HepG2 (cell line): ENCODE results near the gene STC2. TPM values are rescaled to one million over a fixed set of nuclear protein-coding genes. Genes with fewer than 3 reads are reported as not detected.
A peak's percentile ranks its signal among the peaks of the same experiment; 100 is the strongest.

Experiments used
- HNRNPUL1 ChIP-seq: fragments of 200-400 bp; formaldehyde crosslinking; IDR thresholded peaks from 2 replicates; pipeline ENCODE4 v1.6.1; 2017; ENCODE audit warnings: low read depth, mild to moderate bottlenecking, low read length, moderate library complexity
- IRX3 ChIP-seq: sonication (generic); formaldehyde crosslinking; IDR thresholded peaks from 2 replicates; pipeline ENCODE4 v1.8.1; 2023; ENCODE audit warnings: mild to moderate bottlenecking, low read depth, missing genetic modification reagents, borderline replicate concordance
- KLF15 ChIP-seq: sonication (generic); formaldehyde crosslinking; IDR thresholded peaks from 2 replicates; pipeline ENCODE4 v1.8.1; 2023; ENCODE audit warnings: borderline replicate concordance, mild to moderate bottlenecking, inconsistent platforms, missing genetic modification reagents, mixed read lengths
- KLF9 ChIP-seq: IDR thresholded peaks from 2 replicates; pipeline ENCODE4 v1.6.1; 2016; ENCODE audit warnings: low read depth
- NCOA2 ChIP-seq: sonication (generic); formaldehyde crosslinking; IDR thresholded peaks from 2 replicates; pipeline ENCODE4 v1.8.0; 2022; ENCODE audit warnings: inconsistent platforms
- ONECUT2 ChIP-seq: sonication (generic); formaldehyde crosslinking; IDR thresholded peaks from 2 replicates; pipeline ENCODE4 v1.4.0; 2020; ENCODE audit warnings: missing genetic modification reagents
- SRY ChIP-seq: sonication (generic); formaldehyde crosslinking; IDR thresholded peaks from 2 replicates; pipeline ENCODE4 v1.8.0; 2022; ENCODE audit warnings: mild to moderate bottlenecking, missing genetic modification reagents
- THRA ChIP-seq: sonication (generic); formaldehyde crosslinking; IDR thresholded peaks from 2 replicates; pipeline ENCODE4 v1.4.0; 2020; ENCODE audit warnings: missing genetic modification reagents, borderline replicate concordance
- TMF1 ChIP-seq: sonication (generic); formaldehyde crosslinking; IDR thresholded peaks from 2 replicates; pipeline ENCODE4 v1.8.1; 2022; ENCODE audit warnings: low read depth, missing genetic modification reagents
- ZBTB3 ChIP-seq: sonication (generic); formaldehyde crosslinking; IDR thresholded peaks from 2 replicates; pipeline ENCODE4 v1.4.0; 2020; ENCODE audit warnings: low read depth, mild to moderate bottlenecking, moderate library complexity, missing genetic modification reagents, borderline replicate concordance
- ZKSCAN1 ChIP-seq: fragments of 150-350 bp; IDR thresholded peaks from 2 replicates; pipeline ENCODE4 v1.6.1; 2014; ENCODE audit warnings: low read length
- ZNF256 ChIP-seq: sonication (generic); formaldehyde crosslinking; conservative IDR thresholded peaks from 2 replicates; pipeline ENCODE4 v1.4.0; 2020; ENCODE audit warnings: missing genetic modification reagents
- ZNF547 ChIP-seq: sonication (generic); formaldehyde crosslinking; IDR thresholded peaks from 2 replicates; pipeline ENCODE4 v1.5.1; 2020; ENCODE audit warnings: mild to moderate bottlenecking, missing genetic modification reagents
- ZNF703 ChIP-seq: sonication (generic); formaldehyde crosslinking; IDR thresholded peaks from 2 replicates; pipeline ENCODE4 v1.5.1; 2020; ENCODE audit warnings: missing genetic modification reagents, mild to moderate bottlenecking, moderate library complexity, borderline replicate concordance
- ZNF746 ChIP-seq: sonication (generic); formaldehyde crosslinking; IDR thresholded peaks from 2 replicates; pipeline ENCODE4 v1.8.0; 2022; ENCODE audit warnings: mild to moderate bottlenecking, missing genetic modification reagents
- polyA plus RNA-seq, 8 experiments: library from polyadenylated mRNA; depleted of rRNA in 3 of 8; stranded (reverse) in 7 of 8; unstranded in 1 of 8; fragments of >200 nt; fragmentation: Illumina TruSeq in 4 of 8; extraction: Trizol in 4 of 8; gene quantifications; 2 replicates each; pipeline versions ENCODE4 v1.2.1 to v1.2.3, GENCODE V29; 2011 to 2016; ENCODE audit warnings: low read depth in 4 of 8, missing spikeins in 1 of 8, mixed read lengths in 1 of 8; ENCODE audit not compliant: insufficient read depth in 1 of 8
- total RNA-seq, 5 experiments: library from RNA; depleted of rRNA; stranded (reverse); fragments of >200 nt; fragmentation: Illumina TruSeq; extraction: Trizol; gene quantifications; 2 replicates each; pipeline ENCODE4 v1.2.3, GENCODE V29; 2016; ENCODE audit warnings: low read depth in 1 of 5
- TF ChIP-seq, protein P1 (sequence below): sonication (generic); formaldehyde crosslinking; IDR thresholded peaks from 2 replicates; pipeline ENCODE4 v1.9.0; 2022; ENCODE audit warnings: low read depth, missing genetic modification reagents
- TF ChIP-seq, protein P2 (sequence below): sonication (generic); formaldehyde crosslinking; IDR thresholded peaks from 2 replicates; pipeline ENCODE4 v1.9.0; 2021; ENCODE audit warnings: missing genetic modification reagents, borderline replicate concordance
- TF ChIP-seq, protein P3 (sequence below): sonication (generic); formaldehyde crosslinking; IDR thresholded peaks from 2 replicates; pipeline ENCODE4 v1.4.0; 2020; ENCODE audit warnings: missing genetic modification reagents

STC2 gene
- total and polyA plus RNA-seq, 2 of the 13 experiments (the other 11 are each of a cell fraction or from before 2014, with no cell fraction given), result 27.1 to 69.2 TPM

DNA sequence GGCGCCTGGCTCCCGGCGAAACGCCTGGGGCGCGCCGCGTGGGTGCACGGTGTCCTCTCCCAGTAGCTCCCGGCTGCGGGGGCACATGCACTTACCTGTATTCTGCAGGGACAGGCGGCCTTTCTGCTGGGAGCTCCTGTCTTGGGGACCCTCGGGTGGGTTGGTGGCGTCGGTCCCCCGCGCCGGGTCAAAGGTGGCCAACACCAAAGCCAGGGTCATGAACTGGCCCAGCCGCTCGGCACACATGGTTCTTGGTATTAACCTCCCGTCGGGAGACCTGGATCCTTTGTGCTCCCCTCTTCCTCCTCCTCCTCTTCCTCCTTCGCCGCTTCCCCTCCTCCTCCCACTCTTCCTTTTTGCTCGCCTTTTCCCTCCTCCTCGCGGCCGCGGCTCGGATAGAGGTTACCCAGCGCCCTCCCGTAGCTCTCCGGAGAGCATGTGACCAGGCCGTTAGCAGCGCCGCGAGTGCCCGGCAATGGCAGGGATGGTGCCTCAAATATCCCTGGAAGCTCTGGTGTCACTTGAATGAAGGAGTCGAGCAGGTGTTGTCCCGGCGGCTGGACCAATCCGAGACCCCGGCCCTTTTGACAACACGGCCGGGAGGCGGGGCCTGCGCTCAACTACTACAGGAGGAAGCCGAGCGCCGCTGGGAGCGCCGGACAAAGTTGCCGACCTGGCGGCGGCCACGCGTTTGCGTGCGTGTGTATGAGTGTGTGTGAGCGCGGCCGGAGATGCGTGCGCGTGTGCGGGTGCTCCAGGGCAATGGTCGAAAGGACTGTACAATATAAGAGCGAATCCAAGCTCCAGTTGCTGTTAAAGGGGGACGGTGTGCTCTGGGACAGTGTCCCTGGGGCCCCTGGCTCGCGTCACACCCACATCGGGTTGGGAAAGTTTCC, at the start of gene STC2 (continued):
- TF ChIP-seq, protein P1, sequence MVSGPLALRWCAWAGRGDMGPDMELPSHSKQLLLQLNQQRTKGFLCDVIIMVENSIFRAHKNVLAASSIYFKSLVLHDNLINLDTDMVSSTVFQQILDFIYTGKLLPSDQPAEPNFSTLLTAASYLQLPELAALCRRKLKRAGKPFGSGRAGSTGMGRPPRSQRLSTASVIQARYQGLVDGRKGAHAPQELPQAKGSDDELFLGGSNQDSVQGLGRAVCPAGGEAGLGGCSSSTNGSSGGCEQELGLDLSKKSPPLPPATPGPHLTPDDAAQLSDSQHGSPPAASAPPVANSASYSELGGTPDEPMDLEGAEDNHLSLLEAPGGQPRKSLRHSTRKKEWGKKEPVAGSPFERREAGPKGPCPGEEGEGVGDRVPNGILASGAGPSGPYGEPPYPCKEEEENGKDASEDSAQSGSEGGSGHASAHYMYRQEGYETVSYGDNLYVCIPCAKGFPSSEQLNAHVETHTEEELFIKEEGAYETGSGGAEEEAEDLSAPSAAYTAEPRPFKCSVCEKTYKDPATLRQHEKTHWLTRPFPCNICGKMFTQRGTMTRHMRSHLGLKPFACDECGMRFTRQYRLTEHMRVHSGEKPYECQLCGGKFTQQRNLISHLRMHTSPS, result no peak
- 0 out of 2 replicates have a peak, but pooled peaks have one; percentile 11 for TF ChIP-seq ONECUT2 (CRISPR knock-in tag)
- peak; percentile 71 for TF ChIP-seq NCOA2
- TF ChIP-seq, protein P2, sequence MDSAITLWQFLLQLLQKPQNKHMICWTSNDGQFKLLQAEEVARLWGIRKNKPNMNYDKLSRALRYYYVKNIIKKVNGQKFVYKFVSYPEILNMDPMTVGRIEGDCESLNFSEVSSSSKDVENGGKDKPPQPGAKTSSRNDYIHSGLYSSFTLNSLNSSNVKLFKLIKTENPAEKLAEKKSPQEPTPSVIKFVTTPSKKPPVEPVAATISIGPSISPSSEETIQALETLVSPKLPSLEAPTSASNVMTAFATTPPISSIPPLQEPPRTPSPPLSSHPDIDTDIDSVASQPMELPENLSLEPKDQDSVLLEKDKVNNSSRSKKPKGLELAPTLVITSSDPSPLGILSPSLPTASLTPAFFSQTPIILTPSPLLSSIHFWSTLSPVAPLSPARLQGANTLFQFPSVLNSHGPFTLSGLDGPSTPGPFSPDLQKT (CRISPR knock-in tag), result no peak
- TF ChIP-seq ZNF256, result no peak
- no peak; the same call in 1 of the 2 replicates for TF ChIP-seq ZNF703 (CRISPR knock-in tag)
- TF ChIP-seq, protein P3, sequence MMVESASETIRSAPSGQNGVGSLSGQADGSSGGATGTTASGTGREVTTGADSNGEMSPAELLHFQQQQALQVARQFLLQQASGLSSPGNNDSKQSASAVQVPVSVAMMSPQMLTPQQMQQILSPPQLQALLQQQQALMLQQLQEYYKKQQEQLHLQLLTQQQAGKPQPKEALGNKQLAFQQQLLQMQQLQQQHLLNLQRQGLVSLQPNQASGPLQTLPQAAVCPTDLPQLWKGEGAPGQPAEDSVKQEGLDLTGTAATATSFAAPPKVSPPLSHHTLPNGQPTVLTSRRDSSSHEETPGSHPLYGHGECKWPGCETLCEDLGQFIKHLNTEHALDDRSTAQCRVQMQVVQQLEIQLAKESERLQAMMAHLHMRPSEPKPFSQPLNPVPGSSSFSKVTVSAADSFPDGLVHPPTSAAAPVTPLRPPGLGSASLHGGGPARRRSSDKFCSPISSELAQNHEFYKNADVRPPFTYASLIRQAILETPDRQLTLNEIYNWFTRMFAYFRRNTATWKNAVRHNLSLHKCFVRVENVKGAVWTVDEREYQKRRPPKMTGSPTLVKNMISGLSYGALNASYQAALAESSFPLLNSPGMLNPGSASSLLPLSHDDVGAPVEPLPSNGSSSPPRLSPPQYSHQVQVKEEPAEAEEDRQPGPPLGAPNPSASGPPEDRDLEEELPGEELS (CRISPR knock-in tag), result peak; percentile 42; the same call in 1 of the 2 replicates
- TF ChIP-seq HNRNPUL1, result no peak
- no peak for TF ChIP-seq KLF15 (CRISPR knock-in tag)
- peak; percentile 34; the same call in 1 of the 2 replicates for TF ChIP-seq TMF1 (CRISPR knock-in tag)
- peak; percentile 39; the same call in 1 of the 2 replicates for TF ChIP-seq ZNF746
- peak; percentile 83 for TF ChIP-seq ZNF547 (CRISPR knock-in tag)
- no peak for TF ChIP-seq ZKSCAN1
- no peak; the same call in 1 of the 2 replicates for TF ChIP-seq ZBTB3 (CRISPR knock-in tag)
- peak; percentile 49; the same call in 1 of the 2 replicates for TF ChIP-seq THRA (CRISPR knock-in tag)
- peak; percentile 86 for TF ChIP-seq SRY (CRISPR knock-in tag)
- TF ChIP-seq IRX3 (CRISPR knock-in tag), result 0 out of 2 replicates have a peak, but pooled peaks have one; percentile 51
- TF ChIP-seq KLF9 (CRISPR knock-in tag), result no peak
